ENCODE data around the gene ELK3.

ELK3 gene

GRCh38 chr12:96237465-96238077, 43.4 kb downstream of the ELK3 start:
- no peaks in the 10 kb centered on the region for H3K36me3 ChIP-seq
- no peaks in the 10 kb centered on the region for H3K9me3 ChIP-seq (ENCODE audit: severe bottlenecking)
- no peak for DNase-seq
- H3K4me3 ChIP-seq (ENCODE audit: low read depth, low read length): no peak overlapping the region
- H3K27me3 ChIP-seq (ENCODE audit: insufficient read depth, low read depth, severe bottlenecking): no peaks in the 10 kb centered on the region
- TF ChIP-seq, protein P1, sequence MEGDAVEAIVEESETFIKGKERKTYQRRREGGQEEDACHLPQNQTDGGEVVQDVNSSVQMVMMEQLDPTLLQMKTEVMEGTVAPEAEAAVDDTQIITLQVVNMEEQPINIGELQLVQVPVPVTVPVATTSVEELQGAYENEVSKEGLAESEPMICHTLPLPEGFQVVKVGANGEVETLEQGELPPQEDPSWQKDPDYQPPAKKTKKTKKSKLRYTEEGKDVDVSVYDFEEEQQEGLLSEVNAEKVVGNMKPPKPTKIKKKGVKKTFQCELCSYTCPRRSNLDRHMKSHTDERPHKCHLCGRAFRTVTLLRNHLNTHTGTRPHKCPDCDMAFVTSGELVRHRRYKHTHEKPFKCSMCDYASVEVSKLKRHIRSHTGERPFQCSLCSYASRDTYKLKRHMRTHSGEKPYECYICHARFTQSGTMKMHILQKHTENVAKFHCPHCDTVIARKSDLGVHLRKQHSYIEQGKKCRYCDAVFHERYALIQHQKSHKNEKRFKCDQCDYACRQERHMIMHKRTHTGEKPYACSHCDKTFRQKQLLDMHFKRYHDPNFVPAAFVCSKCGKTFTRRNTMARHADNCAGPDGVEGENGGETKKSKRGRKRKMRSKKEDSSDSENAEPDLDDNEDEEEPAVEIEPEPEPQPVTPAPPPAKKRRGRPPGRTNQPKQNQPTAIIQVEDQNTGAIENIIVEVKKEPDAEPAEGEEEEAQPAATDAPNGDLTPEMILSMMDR (IDR thresholded peaks at IDR 0.05; ENCODE audit: low read depth, low read length): no peak
- no peak overlapping the region for H3K27ac ChIP-seq

DNA sequence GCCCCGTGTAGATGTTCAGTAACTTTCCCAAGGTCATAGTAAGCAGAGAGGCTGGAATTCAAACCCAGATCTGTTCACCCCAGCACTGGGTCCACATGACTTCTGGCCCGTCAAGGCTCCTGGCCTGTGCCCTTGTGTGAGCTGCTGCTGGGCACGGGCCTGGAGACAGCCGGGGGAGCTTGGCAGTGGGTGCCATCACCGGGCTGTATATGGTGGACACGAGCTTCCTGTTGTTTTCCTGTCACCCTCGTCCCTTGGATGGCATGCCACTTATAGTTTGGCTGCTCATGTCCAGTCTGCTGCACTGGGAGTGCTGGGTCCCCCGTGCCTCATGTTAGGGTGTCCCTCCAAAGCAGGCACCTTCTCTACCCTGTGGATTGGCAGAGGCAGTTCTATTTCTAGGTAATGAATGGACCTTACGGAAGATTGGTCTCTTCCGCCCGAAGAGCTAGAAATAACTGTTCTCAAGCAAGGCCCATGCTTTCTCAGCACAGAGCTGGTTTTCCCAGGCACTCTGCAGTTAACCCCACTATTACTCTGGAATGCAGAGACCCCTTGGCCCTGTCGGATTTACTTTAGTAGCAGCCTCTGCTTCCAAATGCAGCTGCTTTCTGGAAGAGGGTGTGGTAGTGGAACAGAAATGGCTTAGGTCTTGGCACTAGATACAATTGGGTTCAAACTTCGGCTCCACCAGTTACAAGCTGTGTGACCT, 44.3 kb downstream of the ELK3 start:
- no peak for DNase-seq
- TF ChIP-seq, protein P1 (IDR thresholded peaks at IDR 0.05; ENCODE audit: low read depth, low read length): no peak
- no peaks in the 10 kb centered on the region for H3K36me3 ChIP-seq
- H3K9me3 ChIP-seq (ENCODE audit: severe bottlenecking): no peaks in the 10 kb centered on the region
- H3K4me3 ChIP-seq (ENCODE audit: low read depth, low read length): no peak overlapping the region
- H3K27me3 ChIP-seq (ENCODE audit: insufficient read depth, low read depth, severe bottlenecking): no peaks in the 10 kb centered on the region
- no peak overlapping the region for H3K27ac ChIP-seq

GRCh38 chr12:96239711-96240635, 45.8 kb downstream of the ELK3 start:
- peak overlapping the region; percentile 15 for H3K27ac ChIP-seq
- H3K36me3 ChIP-seq: no peaks in the 10 kb centered on the region
- DNase-seq: no peak

DNA sequence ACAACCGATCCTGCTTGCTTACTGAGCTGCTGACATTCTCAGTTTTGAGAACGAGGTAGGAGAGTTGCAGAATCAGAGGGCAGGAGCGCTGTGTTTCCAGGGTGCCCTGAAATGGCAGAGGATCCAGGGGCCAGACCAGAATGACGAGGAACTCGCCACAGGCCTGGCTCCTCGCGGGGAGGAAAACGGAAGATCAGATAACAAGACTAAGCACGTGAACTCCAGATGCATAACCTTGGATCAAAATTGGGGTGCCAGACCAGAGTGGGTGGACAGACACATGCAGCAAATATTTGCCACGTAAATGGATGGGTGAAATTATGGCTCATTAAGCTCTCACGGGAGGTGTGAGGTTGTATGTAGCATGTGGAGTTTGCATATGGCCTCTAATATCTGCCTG, 46.5 kb downstream of the ELK3 start:
- no peaks in the 10 kb centered on the region for H3K9me3 ChIP-seq (ENCODE audit: severe bottlenecking)
- no peak for DNase-seq
- peak overlapping the region; percentile 15 for H3K27ac ChIP-seq
- no peaks in the 10 kb centered on the region for H3K36me3 ChIP-seq
- H3K27me3 ChIP-seq (ENCODE audit: insufficient read depth, low read depth, severe bottlenecking): no peaks in the 10 kb centered on the region
- H3K4me3 ChIP-seq (ENCODE audit: low read depth, low read length): no peak overlapping the region
- TF ChIP-seq, protein P1 (IDR thresholded peaks at IDR 0.05; ENCODE audit: low read depth, low read length): no peak

More at GRCh38 chr12:96239711-96240635, 45.8 kb downstream of the ELK3 start:
- Histone ChIP-seq H3K4me3 (ENCODE audit: low read depth, low read length) (no peak overlapping the region), H3K27me3 (ENCODE audit: insufficient read depth, low read depth, severe bottlenecking) (no peaks in the 10 kb centered on the region), H3K9me3 (ENCODE audit: severe bottlenecking) (no peaks in the 10 kb centered on the region)
- TF ChIP-seq, protein P1 (IDR thresholded peaks at IDR 0.05; ENCODE audit: low read depth, low read length): no peak

GRCh38 chr12:96241431-96241830, 47.3 kb downstream of the ELK3 start:
- Histone ChIP-seq H3K27me3 (ENCODE audit: insufficient read depth, low read depth, severe bottlenecking) (no peaks in the 10 kb centered on the region), H3K9me3 (ENCODE audit: severe bottlenecking) (no peaks in the 10 kb centered on the region), H3K36me3 (no peaks in the 10 kb centered on the region), H3K27ac (no peak overlapping the region; the same call in 1 of the 2 replicates), H3K4me3 (ENCODE audit: low read depth, low read length) (no peak overlapping the region)
- no peak for DNase-seq
- TF ChIP-seq, protein P1 (IDR thresholded peaks at IDR 0.05; ENCODE audit: low read depth, low read length): no peak
